NCI-H1048 (cell line): ENCODE data around the gene RAD18.

ENCODE experiments used
- DNase-seq: peaks from one replicate; lab custom pipeline; 2025; lab: John Stamatoyannopoulos, UW

Gene RAD18

GRCh38 chr3:8835385-8835784 is 127.9 kb downstream of the RAD18 start:
- DNase-seq: no peak

- DNase-seq: no peak
These were observed 128.3 kb downstream of the RAD18 start for GRCh38 chr3:8834974-8835373.

- DNase-seq: no peak
These were observed 135.6 kb downstream of the RAD18 start for GRCh38 chr3:8827641-8828040.
